RWPE1 (cell line): ENCODE data around the gene HHATL.

Experiments used
- CTCF ChIA-PET: fragments of 350-600 bp; sonication (Branson Sonifier 250); formaldehyde crosslinking; extraction: SDS; loops from one replicate; lab custom pipeline; 2021; lab: Yijun Ruan, JAX
- POLR2A ChIA-PET: fragments of 400-600 bp; formaldehyde crosslinking; extraction: SDS; loops from one replicate; lab custom pipeline; 2020; ENCODE audit warnings: antibody characterized with exemption; ENCODE audit not compliant: low non-redundant PET; lab: Yijun Ruan, JAX
- DNase-seq: peaks from one replicate; pipeline ENCODE4 v3.0.0; 2012; ENCODE audit warnings: low spot score
- H3K27ac ChIP-seq: fragments of 450-650 bp; 2 replicates; pipeline ENCODE4 v1.5.1; 2017
- TF ChIP-seq, protein P1 (sequence below): fragments of 450-650 bp; conservative IDR thresholded peaks from 2 replicates; pipeline ENCODE4 v1.5.1; 2017; ENCODE audit warnings: low read depth, mild to moderate bottlenecking

The HHATL gene, protein sequence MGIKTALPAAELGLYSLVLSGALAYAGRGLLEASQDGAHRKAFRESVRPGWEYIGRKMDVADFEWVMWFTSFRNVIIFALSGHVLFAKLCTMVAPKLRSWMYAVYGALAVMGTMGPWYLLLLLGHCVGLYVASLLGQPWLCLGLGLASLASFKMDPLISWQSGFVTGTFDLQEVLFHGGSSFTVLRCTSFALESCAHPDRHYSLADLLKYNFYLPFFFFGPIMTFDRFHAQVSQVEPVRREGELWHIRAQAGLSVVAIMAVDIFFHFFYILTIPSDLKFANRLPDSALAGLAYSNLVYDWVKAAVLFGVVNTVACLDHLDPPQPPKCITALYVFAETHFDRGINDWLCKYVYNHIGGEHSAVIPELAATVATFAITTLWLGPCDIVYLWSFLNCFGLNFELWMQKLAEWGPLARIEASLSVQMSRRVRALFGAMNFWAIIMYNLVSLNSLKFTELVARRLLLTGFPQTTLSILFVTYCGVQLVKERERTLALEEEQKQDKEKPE

DNA sequence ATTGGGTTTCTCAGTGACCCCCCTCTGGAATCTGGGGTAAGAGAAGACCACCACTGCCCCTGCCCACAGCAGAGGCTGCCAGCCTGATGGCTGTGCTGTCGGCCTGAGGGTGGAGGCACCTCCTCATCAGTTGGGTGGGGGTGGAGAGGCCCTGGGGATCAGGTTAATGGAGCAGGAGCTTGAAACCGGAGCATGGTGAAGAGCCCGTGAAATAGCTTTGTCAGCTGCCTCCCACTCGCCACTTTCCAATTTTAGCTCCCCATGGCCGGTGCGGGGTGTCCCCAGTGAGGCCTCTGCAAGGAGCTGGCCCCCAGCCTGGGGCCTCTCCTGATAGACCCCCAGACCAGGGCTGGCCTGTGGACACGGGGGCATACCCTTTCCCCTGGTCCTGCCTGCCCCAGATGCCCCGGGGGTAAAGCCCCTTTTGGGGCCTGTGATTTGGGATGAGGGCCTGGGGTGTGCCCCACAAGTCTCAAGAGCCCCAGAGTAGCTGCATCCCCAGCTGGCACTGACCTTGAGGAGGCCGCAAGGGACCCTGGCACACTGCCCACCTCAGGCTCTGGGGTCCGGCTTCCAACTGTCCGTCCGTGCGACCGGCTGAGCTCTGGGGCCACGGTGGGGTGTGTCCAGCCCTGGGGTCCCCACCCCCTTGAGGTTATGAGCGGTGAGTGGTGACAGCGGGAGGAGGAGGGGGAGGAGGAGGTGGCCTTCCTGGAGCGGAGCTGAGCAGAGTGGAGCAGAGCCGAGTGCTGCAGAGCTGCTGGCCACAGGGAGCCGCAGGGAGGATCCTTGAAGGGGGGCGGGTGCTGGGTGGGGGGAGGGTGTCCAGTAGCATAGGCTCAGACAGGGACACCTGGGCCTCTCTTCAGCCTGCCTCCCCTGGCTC is at the start of gene HHATL:
Gene HHATL, minus strand, starts transcription at position 733 of the 886 bp plus-strand sequence. CDS start 1,972 bp downstream, outside the sequence.
- POLR2A ChIA-PET: no interaction called here
- H3K27ac ChIP-seq: no peak within 1 kb of the TSS
- TF ChIP-seq, protein P1, sequence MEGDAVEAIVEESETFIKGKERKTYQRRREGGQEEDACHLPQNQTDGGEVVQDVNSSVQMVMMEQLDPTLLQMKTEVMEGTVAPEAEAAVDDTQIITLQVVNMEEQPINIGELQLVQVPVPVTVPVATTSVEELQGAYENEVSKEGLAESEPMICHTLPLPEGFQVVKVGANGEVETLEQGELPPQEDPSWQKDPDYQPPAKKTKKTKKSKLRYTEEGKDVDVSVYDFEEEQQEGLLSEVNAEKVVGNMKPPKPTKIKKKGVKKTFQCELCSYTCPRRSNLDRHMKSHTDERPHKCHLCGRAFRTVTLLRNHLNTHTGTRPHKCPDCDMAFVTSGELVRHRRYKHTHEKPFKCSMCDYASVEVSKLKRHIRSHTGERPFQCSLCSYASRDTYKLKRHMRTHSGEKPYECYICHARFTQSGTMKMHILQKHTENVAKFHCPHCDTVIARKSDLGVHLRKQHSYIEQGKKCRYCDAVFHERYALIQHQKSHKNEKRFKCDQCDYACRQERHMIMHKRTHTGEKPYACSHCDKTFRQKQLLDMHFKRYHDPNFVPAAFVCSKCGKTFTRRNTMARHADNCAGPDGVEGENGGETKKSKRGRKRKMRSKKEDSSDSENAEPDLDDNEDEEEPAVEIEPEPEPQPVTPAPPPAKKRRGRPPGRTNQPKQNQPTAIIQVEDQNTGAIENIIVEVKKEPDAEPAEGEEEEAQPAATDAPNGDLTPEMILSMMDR: no peak
- no peak for DNase-seq
- CTCF ChIA-PET: no interaction called here

DNA sequence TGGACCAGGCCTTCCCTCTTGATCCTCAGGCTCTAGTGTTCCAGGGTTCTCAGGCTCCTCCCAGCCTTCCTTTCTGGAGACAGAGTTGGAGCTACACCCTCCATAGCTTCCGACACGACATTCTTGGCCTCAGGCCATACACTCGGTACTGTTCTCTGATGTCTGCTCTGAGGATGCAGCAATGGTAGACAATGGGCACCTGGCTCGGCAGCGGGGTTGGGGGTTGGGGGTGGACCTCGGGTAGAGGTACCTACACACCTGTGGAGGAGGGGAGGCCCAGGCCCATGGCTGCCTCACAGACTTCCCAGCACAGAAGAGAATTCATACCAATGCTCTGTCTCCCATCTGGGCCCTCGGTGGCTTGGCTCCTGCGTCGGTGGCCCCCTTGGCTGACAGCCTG is 49.0 kb upstream of the HHATL start:
- ChIA-PET CTCF (interaction anchor here (0.5 kb wide), 1 partner anchor 261 kb away, joined by 3 read pairs; no protein-coding TSS in a partner anchor), POLR2A (no interaction called here)
- TF ChIP-seq, protein P1: no peak
- no peak for DNase-seq
- H3K27ac ChIP-seq: no peak overlapping the region

DNA sequence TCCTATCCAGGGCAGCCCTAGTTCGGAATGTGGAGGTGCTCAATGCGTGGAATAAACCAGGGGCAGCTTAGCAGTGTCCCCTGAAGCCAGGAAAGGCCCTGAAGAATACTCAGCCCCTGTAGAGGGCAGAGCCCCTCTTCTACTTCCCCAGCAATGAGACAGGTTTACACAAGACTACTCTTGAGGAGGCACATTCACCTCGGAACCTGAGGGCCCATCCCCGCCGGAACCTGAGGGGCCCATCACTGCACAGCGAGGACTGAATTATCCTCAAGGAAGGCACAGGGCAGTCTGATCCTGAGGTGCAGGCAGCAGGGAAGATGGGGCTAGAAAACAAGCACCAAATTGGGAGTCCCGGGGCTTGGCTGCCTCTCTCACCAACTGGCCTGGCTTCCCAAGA is 48.2 kb upstream of the HHATL start:
- DNase-seq: no peak
- CTCF ChIA-PET: interaction anchor here (0.5 kb wide), 1 partner anchor 260 kb away, joined by 3 read pairs; no protein-coding TSS in a partner anchor
- H3K27ac ChIP-seq: no peak overlapping the region
- POLR2A ChIA-PET: no interaction called here
- TF ChIP-seq, protein P1: no peak

DNA sequence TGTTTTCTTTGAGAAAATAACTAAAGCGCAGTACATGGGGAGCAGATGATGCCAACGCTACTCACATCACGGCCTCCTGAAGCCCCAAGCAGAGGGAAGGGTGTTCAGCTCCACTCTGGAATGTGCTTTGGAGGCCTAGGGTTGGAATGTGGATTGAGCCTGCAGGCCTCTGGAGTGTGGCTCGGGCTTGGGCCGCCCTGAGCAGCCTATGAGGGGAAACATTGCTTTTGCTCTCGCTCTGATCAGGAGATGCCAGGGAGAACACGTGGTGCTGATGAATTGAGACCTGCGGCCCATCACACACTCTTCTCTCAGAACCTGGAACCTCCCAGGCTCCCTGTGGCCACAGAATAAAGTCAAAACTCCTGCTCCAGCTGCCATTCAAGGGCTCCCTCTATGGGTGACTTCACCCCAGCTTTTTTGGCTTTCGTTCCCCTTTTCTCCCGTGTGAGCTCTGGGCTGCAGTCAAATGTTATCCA is 47.2 kb upstream of the HHATL start:
- ChIA-PET CTCF (no interaction called here), POLR2A (no interaction called here)
- TF ChIP-seq, protein P1: peak; percentile 21; the same call in 1 of the 2 replicates
- peak; percentile 19 for DNase-seq
- no peak overlapping the region for H3K27ac ChIP-seq

DNA sequence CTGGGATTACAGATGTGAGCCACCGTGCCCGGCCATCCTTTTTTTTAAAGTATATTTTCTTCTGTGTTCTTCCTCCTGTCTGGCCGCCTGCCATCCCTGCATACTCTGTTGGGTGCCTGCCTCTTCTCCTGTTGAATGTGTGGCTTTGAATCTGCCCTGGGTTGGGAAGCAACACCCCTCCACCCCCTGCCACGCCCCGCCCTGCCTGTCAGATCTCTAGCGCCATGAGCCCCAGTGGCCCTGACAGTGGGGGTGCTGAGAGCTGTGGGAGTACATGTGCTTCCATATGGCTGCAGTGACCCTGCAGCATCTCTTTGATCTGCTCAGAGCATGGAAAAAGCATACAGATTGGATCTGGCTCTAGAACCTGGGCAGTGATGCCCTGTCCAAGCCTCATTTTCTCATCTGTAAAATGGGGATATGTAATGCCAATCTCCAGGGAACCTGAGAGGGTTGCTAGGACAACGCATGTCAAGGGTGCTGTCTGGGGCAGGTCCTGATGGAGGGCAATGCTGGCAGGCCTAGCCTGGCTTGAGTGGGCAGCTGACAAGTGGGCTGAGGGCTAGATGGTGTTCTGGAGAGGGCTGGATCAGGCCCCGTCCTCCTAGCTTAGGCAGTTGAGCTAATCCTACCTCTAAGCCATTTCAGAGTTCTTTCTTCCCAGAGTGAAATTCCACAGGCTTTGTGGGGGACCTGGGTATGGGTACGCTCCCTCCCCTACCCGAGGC is 46.6 kb upstream of the HHATL start:
- ChIA-PET POLR2A (no interaction called here), CTCF (no interaction called here)
- TF ChIP-seq, protein P1: no peak
- H3K27ac ChIP-seq: no peak overlapping the region
- no peak for DNase-seq
